Stimulated activated naive CD8-positive, alpha-beta T cell treated with anti-CD3 and anti-CD28 coated beads, Interleukin-15, amount 100 ng/mL, for 72 hours (primary cell): ENCODE measurements around the gene MAML1.

Source experiments
- ATAC-seq: fragments of 150-1000 bp; cut with Tn5 transposase; 2 replicates; pipeline ENCODE4 v1.10.0; 2021; ENCODE audit warnings: mild to moderate bottlenecking, moderate library complexity
- DNase-seq, 2 donors: peaks; one replicate each; pipeline ENCODE4 v3.0.0; 2021 to 2022
- H3K27ac Mint-ChIP-seq, 2 donors: one replicate each; pipeline ENCODE4 v1.8.0; 2022; ENCODE audit warnings: mild to moderate bottlenecking in 2 of 2, mixed read lengths in 2 of 2, moderate library complexity in 2 of 2
- H3K27me3 Mint-ChIP-seq: one replicate; pipeline ENCODE4 v1.8.0; 2022; ENCODE audit warnings: mixed read lengths
- H3K4me1 Mint-ChIP-seq: one replicate; pipeline ENCODE4 v1.8.0; 2022; ENCODE audit warnings: mild to moderate bottlenecking, mixed read lengths
- H3K4me3 Mint-ChIP-seq, 2 donors: one replicate each; pipeline ENCODE4 v1.8.0; 2022; ENCODE audit warnings: mild to moderate bottlenecking in 2 of 2, mixed read lengths in 2 of 2, moderate library complexity in 1 of 2
- H3K9me3 Mint-ChIP-seq, 2 donors: one replicate each; pipeline ENCODE4 v1.8.0; 2022; ENCODE audit warnings: mixed read lengths in 2 of 2

MAML1 gene

DNA sequence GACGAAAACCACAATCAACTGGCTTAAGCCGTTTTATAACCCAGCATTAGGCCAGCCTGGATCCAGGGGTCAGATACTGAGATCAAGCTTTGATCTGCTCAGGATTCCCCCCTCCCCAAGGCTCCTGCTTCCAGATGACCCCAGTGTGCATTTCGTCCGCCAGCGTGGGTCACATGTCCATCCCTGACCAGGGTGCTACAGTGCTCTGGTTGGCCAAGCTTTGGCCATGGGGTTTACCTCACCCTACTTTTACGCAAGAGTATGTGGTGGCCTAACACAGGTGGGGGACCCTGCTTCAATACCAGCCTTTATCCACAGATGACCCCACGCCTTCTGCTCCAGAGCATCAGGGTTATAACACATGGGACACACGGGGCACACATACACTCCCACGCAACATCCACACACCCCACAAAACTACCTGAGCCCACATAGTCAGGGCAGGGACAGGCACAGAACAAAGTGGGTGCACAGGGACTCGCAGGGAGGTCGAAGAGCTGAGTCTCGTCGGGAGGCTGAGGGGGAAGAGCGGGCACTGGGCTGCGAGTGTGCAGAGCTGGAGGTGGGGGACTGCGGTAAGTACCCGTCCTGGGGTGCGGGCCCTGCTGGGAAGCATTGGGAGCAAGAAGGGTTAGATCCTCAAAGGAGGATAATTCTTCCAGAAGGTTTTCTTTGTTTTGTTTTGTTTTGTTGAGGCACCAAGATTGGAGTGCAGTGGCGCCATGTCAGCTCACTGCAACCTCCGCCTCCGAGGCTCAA lies 83.0 kb downstream of the MAML1 start:
- DNase-seq (no peak), ATAC-seq (no peak)
- H3K27ac Mint-ChIP-seq = peak overlapping the region in 1 of 2 donors; percentile 77
- peak overlapping the region; percentile 19 to 23 for H3K4me3 Mint-ChIP-seq
- H3K9me3 Mint-ChIP-seq = no peaks in the 10 kb centered on the region
- H3K27me3 Mint-ChIP-seq = no peaks in the 10 kb centered on the region
- peaks cover 37% of the 10 kb centered on the region for H3K4me1 Mint-ChIP-seq

DNA sequence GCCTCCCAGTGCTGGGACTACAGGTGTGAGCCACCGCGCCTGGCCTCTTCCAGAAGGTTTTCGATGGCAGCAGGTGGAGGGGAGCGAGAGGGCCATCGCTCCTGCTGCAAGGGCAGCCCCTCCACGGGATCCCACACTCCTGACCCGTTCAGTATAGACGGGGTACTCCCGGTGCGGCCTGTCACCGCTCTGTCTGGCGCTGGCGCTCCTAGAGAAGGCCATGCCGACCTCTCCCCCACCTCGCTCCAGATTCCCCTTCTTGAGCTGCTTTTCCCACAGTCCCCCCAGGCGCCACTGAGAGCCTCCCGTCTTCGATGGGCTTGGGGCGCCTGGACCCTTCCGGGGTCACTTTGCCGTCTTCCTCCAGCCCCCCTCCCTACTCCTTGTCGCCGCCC lies 83.8 kb downstream of the MAML1 start:
- Mint-ChIP-seq H3K9me3 (no peaks in the 10 kb centered on the region), H3K4me3 (peak overlapping the region; percentile 26 to 32), H3K27me3 (no peaks in the 10 kb centered on the region), H3K27ac (no peak overlapping the region), H3K4me1 (peaks cover 38% of the 10 kb centered on the region)
- no peak for DNase-seq
- ATAC-seq = no peak

GRCh38 chr5:179816796-179817469 lies 84.3 kb downstream of the MAML1 start:
- peak overlapping the region; percentile 82 to 94 for H3K4me3 Mint-ChIP-seq
- ATAC-seq = no peak

DNA sequence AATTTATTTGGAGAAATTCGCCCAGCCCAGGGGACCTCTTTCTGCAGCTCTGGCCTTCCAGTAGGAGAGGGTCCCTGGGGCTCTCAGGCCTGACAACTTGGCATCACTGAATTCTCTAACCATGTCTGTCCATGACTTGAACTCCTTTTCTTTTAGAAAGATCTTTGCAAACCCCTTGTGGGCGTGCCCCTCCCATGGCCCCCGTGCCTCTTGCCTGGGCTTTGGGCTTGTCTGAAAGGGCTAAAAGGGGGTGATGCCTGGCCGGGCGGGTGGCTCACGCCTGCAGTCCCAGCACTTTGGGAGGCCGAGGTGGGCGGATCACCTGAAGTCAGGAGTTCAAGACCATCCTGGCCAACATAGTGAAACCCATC lies 84.8 kb downstream of the MAML1 start:
- ATAC-seq (no peak), DNase-seq (no peak)
- Mint-ChIP-seq H3K4me3 (peak overlapping the region; percentile 82 to 94), H3K27me3 (no peaks in the 10 kb centered on the region), H3K27ac (peak overlapping the region in 1 of 2 donors; percentile 98), H3K4me1 (peaks cover 49% of the 10 kb centered on the region), H3K9me3 (no peaks in the 10 kb centered on the region)

More at GRCh38 chr5:179816796-179817469, 84.3 kb downstream of the MAML1 start:
- H3K4me1 Mint-ChIP-seq = peaks cover 44% of the 10 kb centered on the region
- no peaks in the 10 kb centered on the region for H3K9me3 Mint-ChIP-seq
- no peak for DNase-seq
- H3K27ac Mint-ChIP-seq = peak overlapping the region in 1 of 2 donors; percentile 19
- no peaks in the 10 kb centered on the region for H3K27me3 Mint-ChIP-seq

- ATAC-seq (no peak), DNase-seq (no peak)
- H3K4me1 Mint-ChIP-seq = peaks cover 56% of the 10 kb centered on the region
- H3K9me3 Mint-ChIP-seq = no peaks in the 10 kb centered on the region
- H3K4me3 Mint-ChIP-seq = peak overlapping the region; percentile 82 to 94
- no peaks in the 10 kb centered on the region for H3K27me3 Mint-ChIP-seq
- peak overlapping the region; percentile 95 to 98 for H3K27ac Mint-ChIP-seq
Measured at GRCh38 chr5:179817890-179818745, 85.5 kb downstream of the MAML1 start.

- no peaks in the 10 kb centered on the region for H3K27me3 Mint-ChIP-seq
- ATAC-seq = peak; percentile 81
- peak overlapping the region; percentile 82 to 94 for H3K4me3 Mint-ChIP-seq
- DNase-seq = peak; percentile 87 to 95
- H3K9me3 Mint-ChIP-seq = no peaks in the 10 kb centered on the region
- H3K27ac Mint-ChIP-seq = peak overlapping the region; percentile 95 to 98
- peaks cover 63% of the 10 kb centered on the region for H3K4me1 Mint-ChIP-seq
Measured at GRCh38 chr5:179818746-179819295, 86.2 kb downstream of the MAML1 start.

DNA sequence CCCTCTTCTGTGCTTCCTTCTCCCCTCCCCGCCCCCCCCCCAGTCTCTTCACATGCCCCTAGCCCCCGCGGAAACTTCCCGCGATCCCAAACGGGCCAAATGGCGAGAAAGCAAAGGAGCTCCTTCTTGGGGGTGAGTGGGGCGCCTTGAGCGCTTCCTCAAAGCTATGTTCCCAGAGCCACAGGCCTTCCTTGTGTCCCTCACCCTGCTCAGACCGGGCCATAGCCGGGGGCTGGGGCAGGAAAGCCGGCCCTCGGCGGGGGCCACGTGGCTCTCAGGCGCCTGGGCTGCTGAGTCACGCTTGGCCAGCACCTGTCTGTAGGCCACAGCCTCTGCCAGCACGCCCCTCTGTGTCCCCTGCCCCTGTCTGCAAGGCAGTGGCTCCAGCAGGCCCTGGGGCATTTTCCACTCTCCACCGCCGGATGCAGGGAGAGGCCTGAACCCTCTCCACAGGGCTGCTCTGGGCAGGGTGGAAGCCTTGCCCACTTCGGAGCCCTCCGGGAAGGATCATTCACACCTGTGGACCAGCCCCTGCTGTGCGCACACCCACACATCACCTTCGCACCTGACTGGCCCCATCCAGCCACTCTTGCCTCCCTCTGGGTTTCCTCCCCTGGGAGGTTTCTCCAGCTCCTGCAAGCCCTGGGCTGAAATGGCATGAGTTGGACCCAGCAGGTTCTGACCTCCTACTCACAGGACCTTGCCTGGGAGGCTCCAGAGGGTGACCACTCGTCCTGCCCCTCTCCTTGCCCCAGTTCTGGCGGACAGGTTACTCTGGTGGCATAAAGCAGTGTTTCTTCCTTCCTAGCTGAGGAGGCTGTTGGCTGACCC lies 86.9 kb downstream of the MAML1 start:
- Mint-ChIP-seq H3K27me3 (no peaks in the 10 kb centered on the region), H3K9me3 (no peaks in the 10 kb centered on the region), H3K27ac (peak overlapping the region; percentile 94 to 98), H3K4me1 (peaks cover 69% of the 10 kb centered on the region), H3K4me3 (peak overlapping the region; percentile 88 to 94)
- DNase-seq = peak; percentile 68
- ATAC-seq = peak; percentile 39

DNA sequence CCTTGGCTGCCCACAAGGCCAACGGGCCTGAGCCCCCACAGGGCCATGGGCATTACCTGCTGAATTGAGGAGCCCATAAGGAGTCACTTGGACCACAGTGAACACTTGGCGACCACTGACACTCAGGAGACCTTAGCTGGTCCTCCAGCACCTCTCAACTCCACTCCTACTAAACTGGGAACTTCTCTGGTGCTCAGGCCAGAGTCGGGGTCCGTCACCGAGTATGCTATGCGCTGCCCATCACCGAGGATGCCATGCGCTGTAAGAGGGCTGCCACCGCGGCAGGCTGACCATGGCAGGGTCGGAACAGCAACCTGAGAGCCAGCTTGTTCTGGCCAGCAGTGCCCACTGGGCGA lies 87.5 kb downstream of the MAML1 start:
- Mint-ChIP-seq H3K27me3 (no peaks in the 10 kb centered on the region), H3K4me1 (peaks cover 75% of the 10 kb centered on the region), H3K4me3 (peak overlapping the region; percentile 88 to 94), H3K9me3 (no peaks in the 10 kb centered on the region), H3K27ac (peak overlapping the region; percentile 94 to 98)
- DNase-seq = peak in 1 of 2 donors; percentile 33
- ATAC-seq = no peak

DNA sequence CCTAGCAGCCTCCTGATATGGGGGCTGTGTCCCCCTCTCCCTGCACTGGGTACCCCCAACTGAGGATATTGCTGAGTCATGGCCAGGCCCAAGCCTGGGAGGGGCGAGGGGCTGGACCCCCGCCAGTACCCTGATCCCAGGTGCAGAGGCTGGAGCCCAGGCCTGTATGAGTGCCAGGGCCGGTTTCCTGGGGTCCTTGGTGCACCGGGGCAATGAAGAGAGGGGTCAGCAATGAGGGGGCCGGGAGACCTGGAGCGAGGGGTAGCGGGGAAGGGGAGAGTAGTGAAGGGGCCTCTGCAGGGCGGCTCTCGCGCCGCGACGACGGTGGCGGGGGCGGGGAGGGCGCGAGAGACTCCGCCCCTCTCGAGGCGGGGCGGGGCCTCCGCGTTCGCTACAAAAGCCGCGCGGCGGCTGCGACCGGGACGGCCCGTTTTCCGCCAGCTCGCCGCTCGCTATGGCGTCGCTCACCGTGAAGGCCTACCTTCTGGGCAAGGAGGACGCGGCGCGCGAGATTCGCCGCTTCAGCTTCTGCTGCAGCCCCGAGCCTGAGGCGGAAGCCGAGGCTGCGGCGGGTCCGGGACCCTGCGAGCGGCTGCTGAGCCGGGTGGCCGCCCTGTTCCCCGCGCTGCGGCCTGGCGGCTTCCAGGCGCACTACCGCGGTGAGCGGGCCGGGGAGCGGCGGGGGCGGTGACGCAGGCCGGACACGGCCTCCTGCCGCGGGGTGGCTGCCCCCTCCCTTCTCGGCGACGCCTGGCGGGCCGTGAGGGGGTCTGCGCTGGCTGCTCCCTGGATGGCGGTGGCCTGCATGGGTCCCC lies 88.1 kb downstream of the MAML1 start, which contains the start of gene SQSTM1:
SQSTM1 (plus strand) TSS at position 423 of the 815 bp plus-strand sequence; CDS start at position 455, 32 bp downstream.
- DNase-seq (peak; percentile 83 to 87), ATAC-seq (peak; percentile 53)
- H3K27me3 Mint-ChIP-seq = no peaks in the 10 kb centered on the region
- no peaks in the 10 kb centered on the region for H3K9me3 Mint-ChIP-seq
- H3K4me1 Mint-ChIP-seq = peaks cover 80% of the 10 kb centered on the region
- peak within 1 kb of the TSS; percentile 94 to 98 for H3K27ac Mint-ChIP-seq
- H3K4me3 Mint-ChIP-seq = peak within 1 kb of the TSS; percentile 88 to 94

GRCh38 chr5:179821298-179822058 lies 88.9 kb downstream of the MAML1 start:
- peaks cover 88% of the 10 kb centered on the region for H3K4me1 Mint-ChIP-seq
- peak overlapping the region; percentile 88 to 94 for H3K4me3 Mint-ChIP-seq
- peak overlapping the region; percentile 94 to 97 for H3K27ac Mint-ChIP-seq
- H3K9me3 Mint-ChIP-seq = no peaks in the 10 kb centered on the region
- no peaks in the 10 kb centered on the region for H3K27me3 Mint-ChIP-seq
- peak; percentile 79 to 84 for DNase-seq
- ATAC-seq = peak; percentile 72

- peaks cover 93% of the 10 kb centered on the region for H3K4me1 Mint-ChIP-seq
- DNase-seq (no peak), ATAC-seq (no peak)
- peak overlapping the region; percentile 94 to 97 for H3K27ac Mint-ChIP-seq
- no peaks in the 10 kb centered on the region for H3K9me3 Mint-ChIP-seq
- H3K27me3 Mint-ChIP-seq = no peaks in the 10 kb centered on the region
- H3K4me3 Mint-ChIP-seq = peak overlapping the region; percentile 88 to 94
Measured at GRCh38 chr5:179822059-179822432, 89.4 kb downstream of the MAML1 start.

GRCh38 chr5:179822444-179822990 lies 89.9 kb downstream of the MAML1 start:
- Mint-ChIP-seq H3K4me3 (peak overlapping the region; percentile 88 to 94), H3K9me3 (no peaks in the 10 kb centered on the region), H3K4me1 (peaks cover 93% of the 10 kb centered on the region), H3K27me3 (no peaks in the 10 kb centered on the region), H3K27ac (peak overlapping the region; percentile 94 to 97)
- ATAC-seq (no peak), DNase-seq (no peak)
